DOHH2 (cell line): ENCODE measurements around the gene ST6GAL1.

ENCODE experiments used
- EZH2phosphoT487 ChIP-seq: fragments of 200-600 bp; sonication (generic); IDR thresholded peaks from 2 replicates; pipeline ENCODE4 v1.6.1; 2017; ENCODE audit warnings: borderline replicate concordance, mild to moderate bottlenecking, antibody characterized with exemption, low read length, moderate library complexity, mixed read lengths
- TF ChIP-seq, protein P1 (sequence below): fragments of 200-600 bp; sonication (generic); IDR thresholded peaks from one replicate; pipeline ENCODE4 v1.5.1; 2014; ENCODE audit warnings: antibody characterized with exemption, mild to moderate bottlenecking, low read depth, low read length; ENCODE audit not compliant: poor library complexity, severe bottlenecking

DNA sequence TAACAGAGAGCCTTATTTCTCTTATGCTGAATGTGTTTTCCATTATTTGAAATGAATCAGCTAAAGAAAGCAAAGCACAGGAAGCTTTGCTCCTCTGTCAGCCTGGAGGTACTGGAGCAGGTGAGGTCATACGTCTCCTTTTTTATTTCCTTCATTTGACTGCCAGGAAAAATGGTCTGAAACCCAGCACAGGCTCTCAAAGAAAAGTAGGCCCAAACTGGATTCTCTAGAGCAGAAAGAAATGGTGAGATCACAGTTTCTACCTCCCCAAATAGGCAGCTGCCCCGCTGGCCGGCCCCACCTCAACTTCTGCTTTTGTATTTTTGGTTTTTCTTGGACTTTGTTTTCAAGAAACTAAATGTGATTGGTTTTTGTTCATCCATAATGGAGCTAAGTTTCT, 113.9 kb downstream of the ST6GAL1 start:
- TF ChIP-seq, protein P1, sequence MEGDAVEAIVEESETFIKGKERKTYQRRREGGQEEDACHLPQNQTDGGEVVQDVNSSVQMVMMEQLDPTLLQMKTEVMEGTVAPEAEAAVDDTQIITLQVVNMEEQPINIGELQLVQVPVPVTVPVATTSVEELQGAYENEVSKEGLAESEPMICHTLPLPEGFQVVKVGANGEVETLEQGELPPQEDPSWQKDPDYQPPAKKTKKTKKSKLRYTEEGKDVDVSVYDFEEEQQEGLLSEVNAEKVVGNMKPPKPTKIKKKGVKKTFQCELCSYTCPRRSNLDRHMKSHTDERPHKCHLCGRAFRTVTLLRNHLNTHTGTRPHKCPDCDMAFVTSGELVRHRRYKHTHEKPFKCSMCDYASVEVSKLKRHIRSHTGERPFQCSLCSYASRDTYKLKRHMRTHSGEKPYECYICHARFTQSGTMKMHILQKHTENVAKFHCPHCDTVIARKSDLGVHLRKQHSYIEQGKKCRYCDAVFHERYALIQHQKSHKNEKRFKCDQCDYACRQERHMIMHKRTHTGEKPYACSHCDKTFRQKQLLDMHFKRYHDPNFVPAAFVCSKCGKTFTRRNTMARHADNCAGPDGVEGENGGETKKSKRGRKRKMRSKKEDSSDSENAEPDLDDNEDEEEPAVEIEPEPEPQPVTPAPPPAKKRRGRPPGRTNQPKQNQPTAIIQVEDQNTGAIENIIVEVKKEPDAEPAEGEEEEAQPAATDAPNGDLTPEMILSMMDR = no peak
- TF ChIP-seq EZH2phosphoT487 = no peak
